HG02852 (cell line): ENCODE results near the gene MAP4K4.

Source experiments
- ATAC-seq: cut with Tn5 transposase; IDR thresholded peaks from one replicate; pipeline ENCODE4 v1.9.1; 2021; ENCODE audit warnings: mild to moderate bottlenecking, moderate library complexity; ENCODE audit not compliant: unreplicated experiment

MAP4K4 gene

DNA sequence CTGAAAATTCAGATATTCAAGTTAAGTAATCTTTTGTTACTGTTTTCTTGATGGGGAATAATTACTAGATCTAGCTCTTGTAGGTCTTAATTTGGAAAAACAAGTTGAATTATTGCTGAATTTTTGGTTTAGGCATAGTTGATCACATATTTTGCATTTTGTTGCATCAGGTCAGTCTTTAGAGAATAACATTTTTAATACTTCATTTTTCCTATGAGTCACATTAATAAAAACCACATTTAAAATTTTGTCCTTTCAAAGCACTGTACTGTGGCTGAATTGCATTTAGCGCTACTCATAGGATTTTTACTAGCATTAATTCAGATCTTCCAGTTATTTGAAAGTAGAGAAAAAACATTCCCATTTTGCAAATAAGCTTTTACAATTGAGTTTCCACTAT, 23.2 kb downstream of the MAP4K4 start:
- ATAC-seq = no peak

DNA sequence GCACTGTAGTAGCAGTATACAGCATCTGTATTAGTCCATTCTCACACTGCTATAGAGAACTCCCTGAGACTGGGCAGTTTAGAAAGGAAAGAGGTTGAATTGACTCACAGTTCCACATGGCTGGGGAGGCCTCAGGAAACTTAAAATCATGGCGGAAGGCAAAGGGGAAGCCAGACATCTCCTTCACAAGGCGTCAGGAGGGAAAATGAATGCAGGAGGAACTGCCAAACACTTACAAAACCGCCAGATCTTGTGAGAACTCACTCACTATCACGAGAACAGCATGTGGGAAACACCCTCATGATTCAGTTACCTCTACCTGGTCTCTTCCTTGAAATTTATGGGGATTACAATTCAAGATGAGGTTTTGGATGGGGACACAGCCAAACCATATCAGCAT, 25.4 kb downstream of the MAP4K4 start:
- no peak for ATAC-seq

DNA sequence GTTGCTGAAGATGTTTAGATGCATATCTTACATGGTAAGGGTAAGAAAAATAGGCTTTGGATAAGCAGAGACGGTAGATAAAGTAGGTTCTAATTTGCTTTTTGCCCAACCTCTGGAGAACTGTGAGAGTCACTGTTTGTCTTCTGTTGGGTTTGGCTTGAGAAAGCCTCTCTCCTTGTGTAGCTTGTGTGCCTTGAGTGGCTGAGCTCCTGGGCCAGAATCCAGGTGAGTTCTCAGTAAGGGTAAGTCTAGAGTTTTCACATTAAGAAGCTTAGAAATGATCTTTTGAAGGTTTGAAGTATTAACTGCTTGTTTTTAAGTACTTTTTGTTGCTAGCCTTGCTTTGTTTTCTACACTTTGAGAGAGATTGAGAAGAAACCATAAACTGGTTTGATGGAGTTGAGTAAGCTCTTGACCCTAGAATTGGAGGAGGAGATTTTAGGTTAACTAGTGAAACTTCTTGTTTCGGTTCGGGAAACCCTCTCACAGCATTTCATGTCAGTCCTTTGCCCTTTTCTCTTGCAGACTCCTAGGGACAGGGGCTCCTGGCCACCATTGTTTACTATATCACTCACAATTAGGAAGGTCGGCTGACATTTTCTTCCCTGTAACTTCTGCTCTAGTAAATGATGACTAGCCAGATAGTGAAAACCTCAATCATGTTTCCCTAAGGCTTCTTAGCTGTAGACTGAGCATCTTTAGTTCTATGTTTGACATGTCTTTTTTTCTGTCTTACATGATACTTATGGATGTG, 26.0 kb downstream of the MAP4K4 start:
- no peak for ATAC-seq

DNA sequence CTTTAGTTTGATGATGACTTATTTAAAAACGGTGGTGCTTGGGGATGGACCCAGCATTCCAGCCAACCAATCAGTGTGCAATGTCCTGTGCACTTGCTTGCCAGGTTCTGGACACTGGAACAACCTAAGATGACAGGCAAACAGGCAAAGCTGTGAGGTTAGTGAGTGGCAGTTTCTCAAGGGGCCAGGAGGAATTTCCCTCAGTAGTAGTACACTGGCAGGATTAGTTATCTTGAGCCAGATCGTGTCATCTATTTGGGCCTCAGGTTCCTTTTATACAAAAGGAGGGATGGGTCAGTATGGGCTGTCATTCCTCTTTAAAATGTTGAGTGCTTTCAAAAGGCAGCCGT, 26.6 kb downstream of the MAP4K4 start:
- ATAC-seq = no peak

DNA sequence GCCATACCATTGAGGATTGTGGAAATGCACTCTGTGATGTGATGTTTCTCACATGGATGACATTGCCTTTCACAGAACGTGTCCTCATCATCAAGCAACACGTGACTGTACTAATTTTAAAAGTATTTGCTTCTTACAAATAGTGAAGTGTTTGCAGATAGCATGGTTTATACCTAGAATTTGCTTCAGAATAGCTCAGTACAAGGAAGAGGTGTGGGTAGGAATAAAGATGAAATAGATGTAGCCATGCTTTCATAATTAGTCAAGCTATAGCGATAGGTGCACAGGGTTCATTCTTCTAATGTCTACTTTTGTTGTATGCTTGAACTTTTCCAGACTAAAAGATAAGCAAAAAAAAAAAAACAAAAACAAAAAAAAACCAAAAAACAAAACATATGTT, 27.5 kb downstream of the MAP4K4 start:
- no peak for ATAC-seq

DNA sequence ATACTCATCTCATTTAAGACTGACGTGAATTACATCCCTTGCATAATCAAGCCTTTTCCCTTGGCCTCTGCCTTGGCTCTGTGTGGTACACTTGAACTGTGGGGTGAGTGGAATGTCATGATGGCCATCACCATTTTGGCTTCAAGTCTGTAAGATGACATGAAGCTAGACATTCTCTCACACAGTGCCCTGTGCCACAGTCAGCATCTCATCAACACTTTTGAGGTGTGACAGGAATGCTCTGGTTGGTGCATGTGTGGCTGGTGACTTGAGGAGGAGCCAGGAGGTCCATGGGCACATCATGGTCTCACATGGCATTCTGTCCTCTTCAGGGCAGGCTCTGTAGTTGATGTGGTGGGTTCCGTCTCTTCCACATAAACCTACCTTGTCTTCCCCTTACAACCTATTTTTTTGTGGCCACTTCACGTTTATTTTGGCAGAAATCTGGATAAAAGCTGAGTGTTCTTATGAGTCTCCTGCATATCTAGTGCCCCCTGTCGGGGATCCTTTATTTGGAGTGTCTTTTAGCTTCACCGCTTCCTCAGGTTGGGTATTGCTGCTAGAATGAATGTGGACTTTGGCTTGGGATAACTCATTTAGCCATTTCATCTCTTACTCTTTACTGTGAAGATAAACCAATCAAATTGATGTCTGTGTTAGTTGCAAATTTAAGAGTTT, 28.1 kb downstream of the MAP4K4 start:
- no peak for ATAC-seq

DNA sequence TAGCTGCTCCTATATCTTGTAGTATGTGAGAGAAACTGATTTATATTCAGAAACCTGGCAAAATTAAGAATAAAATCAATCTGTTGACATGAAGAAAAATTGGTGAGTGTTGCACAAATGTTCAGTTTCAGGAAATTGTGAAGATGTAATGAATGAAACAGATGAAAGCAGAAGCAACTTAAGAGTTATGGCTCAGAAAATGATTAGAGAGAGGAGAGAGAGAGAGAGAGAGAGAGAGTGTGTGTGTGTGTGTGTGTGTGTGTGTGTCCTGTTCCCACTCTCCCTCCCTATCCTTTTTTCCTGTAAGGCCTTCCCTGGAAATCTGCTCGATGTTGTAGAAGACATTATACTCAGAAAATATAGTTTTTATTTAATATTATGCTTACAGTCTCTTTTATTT, 31.4 kb downstream of the MAP4K4 start:
- no peak for ATAC-seq

DNA sequence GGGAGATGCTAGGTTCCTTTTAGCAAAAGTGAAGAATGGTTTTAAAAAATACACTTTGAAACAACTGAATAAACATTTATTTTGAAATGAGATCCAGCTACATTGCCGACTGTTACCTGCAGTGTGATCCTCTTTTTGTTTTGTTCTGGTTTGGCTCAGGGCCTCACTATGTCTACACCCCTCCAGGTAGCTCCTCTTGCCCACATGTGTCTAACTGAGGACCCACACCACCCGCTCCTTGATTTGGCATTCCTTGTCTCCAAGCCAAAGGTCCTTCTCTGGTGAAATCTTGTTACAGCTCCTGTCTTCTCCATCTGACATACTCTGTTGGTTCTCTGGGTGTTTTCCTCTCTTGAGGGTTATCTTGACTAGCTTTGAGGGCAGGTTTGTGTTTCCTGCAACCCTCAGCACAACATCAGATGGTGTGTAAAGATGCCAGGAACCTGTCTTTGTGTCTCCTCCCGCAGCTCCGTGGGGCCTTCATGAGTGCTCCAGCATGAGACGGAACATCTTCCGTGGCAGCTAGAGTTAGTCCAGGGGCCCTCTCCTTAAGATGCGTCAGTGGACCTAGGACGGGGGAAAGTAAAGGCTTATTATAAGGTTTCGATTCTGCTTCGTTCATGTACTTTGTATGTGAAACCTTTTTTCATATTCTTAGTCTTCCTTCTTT, 32.1 kb downstream of the MAP4K4 start:
- ATAC-seq = no peak

DNA sequence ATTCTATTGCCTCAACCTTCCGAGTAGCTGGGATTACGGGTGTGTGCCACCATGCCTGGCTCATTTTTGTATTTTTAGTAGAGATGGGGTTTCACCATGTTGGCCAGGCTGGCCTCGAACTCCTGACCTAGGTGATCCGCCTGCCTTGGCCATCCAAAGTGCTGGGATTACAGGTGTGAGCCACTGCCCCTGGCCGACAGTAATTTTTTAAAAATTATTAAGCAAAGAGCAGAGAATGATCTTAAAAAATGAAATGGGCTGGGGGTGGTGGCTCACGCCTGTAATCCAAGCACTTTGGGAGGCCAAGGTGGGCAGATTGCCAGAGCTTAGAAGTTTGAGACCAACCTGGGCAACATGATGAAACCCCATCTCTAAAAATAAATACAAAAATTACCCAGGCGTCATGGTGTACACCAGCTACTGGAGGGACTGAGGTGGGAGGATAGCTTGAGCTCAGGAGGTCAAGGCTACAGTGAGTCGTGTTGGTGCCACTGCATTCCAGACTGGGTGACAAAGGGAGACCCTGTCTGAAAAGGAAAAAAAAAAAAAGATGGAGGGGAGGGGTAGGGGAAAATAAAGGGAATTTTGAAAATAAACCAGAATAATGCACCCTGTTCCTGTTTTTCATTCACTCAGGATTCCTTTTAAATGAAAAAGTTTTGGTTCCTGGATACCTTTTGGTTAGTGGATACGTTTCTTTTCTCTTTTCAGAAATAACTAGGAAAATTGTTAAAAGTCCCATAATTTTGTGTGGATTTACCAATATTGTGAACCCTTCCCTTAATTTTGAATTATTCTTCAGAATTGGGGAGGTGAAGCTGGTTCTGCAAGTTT, 33.9 kb downstream of the MAP4K4 start:
- ATAC-seq = no peak

DNA sequence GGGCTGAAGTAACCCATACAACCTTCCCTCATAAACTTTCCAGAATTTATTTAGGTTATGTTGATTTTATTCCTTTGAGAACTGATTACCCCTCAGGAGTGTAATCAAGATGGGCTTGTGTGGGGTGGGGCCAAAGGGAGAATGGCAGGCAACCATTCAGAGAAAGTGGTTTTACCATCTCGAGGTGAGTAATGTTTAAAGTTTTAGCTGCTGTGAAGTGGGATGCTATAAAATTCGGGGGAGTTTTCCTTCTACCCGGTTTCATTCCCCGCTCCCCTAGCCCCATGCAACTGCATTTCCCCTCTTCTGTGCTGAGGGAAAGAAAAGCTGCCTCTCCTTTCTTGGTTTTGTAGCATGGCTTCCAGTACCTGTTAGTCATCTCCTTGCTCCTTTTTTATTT, 34.7 kb downstream of the MAP4K4 start:
- no peak for ATAC-seq

DNA sequence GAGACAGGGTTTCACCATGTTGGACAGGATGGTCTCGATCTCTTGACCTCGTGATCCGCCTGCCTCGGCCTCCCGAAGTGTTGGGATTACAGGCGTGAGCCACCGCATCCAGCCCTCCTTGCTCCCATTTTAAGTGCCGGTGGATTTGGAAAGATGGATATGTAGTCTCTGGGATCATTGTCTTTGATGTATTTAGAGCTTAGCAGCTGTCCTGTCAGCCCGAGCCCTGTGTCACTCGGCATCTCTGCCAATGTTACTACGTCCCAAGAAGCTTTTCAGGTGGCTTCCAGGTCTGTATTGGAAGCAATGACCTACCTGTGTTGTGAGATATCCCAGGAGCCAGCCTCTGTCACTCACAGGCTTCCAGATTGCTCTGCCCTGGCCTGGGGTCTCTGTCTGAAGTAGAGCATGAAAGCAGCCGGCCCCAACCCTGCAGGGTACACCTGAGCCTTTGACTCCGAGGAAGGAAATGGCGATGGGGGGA, 35.3 kb downstream of the MAP4K4 start:
- ATAC-seq = no peak

DNA sequence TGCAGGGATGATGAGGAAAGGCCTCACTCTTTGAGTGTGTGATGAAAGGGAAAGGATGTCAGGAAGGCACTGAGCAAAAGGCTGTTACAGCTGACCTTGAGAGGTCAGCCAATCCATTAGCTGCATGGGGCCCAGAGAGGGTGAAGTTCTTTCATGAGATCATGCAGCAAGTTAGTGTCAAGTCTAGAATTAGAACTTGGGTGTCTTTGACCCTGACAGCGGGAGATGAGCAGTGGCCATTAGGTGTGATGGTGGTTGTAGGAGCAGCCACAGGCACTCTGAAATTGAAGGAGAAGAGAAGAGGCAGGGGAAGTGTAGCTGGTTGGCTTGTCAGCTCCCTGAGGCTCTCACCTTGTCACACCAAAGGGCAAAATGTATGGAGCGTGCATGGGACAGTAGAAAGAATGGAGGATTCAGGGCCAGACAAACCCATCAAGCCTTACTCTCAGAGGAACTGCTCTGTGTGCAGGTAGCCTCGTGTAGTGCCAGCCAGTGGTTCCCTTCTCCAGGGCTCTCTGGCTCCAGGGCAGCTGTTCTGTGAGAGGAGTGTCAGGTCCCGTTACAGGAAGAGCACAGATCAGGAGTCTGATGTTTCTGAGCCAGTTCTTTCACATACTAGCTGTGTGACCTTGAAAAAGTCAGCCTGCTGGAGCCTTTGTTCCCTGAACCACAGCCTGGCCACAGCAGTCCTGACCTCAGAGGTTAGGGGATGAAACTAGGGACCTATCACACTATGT, 35.9 kb downstream of the MAP4K4 start:
- ATAC-seq = no peak

DNA sequence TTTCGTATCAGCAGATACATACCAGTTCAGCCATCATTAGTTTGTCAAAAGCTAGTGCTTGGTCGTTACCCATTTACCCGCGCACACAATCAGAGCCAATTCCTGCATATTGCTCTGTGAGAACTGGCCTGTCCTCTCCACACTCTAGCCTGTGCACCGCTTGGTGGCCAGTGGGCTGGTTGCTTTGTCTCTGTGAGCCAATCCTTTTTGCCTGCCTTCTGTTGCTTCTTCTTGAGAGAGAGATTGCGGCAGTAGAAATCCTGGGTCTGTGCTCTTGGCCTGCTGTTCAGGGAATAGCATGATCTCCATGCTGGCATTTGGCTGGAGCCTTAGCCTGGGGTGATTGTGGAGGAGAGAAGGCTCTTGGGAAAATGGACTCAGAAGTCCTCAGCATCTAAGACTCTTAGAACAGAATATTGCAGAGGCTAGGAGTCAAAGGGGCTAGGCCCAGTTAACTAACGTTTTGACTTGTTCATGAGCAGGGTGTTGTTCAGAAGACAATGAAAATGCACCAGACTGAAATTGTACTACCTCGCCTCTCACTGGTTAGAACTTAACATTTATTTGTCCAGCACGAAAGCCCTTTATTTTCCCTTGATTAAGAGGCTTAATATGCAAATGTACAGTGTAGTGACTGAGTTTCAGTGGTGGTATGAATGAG, 37.1 kb downstream of the MAP4K4 start:
- ATAC-seq = no peak

DNA sequence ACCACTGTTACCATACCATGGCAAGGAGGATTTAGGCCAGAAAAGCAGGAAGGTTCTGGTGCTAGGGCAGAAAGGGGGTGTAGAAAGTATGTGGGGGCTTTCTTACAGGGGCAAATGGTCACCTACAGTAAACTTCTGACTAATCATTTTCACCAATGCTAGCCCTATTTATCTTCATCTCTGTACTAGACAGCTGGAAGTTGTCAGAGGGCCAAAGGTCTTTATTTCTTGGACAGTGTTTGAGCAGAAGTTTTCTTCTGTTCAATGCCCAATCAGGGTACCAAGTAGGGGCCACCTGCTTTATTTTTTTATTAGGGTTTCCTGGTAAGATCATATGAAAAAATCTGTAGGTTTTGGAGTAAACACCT, 37.6 kb downstream of the MAP4K4 start:
- ATAC-seq = no peak

DNA sequence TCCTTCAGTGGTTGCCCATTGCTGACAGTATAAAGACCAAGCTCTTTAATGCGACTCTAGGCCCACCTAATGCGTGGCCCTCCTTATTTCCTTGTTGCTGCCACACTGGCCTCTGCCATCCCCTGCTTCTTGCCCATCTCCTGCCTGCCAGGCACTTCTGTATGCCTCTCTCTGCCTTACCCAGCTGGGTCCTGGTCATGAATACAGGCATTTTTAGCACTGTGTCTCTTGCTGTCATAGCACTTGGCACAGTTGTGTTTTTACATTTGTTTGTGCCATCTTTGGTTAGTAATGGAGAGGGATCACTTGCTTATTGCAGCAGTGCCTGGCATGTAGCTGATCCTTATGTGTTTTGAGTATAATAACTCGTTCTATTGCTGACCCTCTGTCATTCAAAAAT, 38.7 kb downstream of the MAP4K4 start:
- ATAC-seq = no peak

DNA sequence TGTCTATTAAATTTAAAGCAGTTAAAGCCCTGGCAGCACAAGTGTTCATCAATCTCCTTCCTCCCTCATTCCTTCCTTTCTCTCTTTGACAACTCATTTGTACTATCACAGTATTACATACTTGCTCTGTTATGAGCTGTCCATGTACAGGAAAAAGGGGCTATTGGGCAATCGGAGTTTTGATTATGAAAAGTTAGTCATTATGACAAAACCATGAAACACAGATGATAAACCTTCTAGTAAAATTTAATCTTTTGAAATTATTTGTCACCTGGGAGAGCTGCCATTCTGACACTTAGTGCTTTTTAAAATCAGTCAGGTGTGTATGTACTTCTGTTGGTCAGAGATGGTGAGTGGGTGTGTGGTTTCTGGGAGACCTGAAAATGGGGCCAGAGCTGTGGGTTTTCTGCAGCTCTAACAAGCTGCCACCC, 39.4 kb downstream of the MAP4K4 start:
- no peak for ATAC-seq

DNA sequence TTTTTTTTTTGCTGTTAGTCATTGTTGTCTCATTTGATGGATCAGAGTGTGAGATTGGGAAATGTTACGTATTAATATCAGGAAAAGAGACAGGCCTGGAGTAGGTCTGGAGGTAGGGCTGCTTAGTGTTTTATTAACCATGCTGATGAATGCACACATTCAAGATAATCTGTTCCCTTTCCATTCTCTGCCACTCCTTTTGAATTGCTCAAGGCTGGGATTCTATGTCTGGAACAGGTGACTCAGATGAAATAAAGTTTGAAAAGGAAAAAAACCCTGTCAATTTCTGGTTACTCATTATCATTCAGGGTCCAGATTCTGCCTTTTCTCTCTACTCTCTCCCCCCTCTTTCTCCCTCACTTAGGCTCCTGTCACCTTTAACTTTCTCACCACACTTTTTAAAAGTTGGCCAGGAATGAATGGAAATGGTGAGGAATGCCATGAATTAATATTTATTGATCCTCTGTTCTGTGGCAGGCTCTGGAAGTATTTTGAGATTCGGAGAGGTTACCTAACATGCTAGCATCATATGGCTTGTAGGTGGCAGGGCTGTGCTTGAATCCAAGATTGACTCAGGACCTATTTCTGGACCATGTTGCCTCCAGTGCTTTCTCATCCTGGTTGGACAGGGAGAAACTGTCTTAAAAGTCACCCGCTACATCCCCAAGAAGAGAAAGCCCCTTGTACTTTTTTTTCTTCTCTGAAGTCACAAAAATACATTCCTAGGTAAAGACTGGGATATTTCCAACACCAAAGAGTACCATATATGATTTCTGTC, 40.2 kb downstream of the MAP4K4 start:
- no peak for ATAC-seq

DNA sequence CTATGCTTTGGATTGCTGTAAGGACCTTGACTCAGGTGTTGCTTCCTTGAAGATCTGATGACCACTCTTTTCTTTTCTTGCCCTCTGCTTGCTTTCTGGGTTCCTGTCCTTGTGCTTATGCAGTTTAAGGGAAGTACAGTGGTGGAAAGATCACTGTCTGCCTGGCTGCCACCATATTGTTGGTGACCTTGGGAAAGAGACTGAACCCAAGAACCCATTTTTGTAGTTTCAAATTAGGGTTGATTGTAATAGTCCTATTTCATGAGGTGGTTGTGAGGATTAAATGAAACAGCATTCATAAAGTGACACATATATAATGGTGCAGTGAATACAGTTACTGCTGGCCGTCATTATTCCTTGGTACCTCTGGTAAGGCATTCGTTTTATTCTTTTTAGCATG, 41.1 kb downstream of the MAP4K4 start:
- no peak for ATAC-seq

DNA sequence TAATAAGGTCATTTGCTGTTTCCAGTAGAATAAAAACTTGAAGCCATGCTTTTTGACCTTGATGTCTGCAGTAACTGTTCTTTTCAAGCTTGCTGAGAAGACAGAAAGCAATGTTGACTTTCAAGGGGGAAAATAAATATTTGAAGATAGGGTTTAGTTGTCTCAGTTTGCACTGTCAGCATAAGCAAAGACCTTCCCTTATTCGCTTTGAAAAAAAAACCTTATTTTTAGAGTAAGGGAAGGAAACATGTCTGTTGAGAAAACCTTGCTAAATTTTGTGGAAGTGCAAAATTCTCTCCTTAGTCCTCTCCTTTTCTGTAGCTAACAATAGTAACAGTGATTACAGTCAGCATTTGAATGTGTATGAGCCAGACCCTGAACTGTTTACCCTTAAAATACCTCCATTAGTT, 43.1 kb downstream of the MAP4K4 start:
- no peak for ATAC-seq
